ENCODE data around the gene DAP.
"Not testable (repeated sequence)": the region's sequence is repeated elsewhere in the genome, so short reads cannot be mapped to it uniquely, and the experiment has no call there.

Gene DAP

GRCh38 chr5:10653043-10653442 is 108.0 kb downstream of the DAP start:
- peak in 1 of 14 donors; percentile 21 for DNase-seq

GRCh38 chr5:10652606-10653005 is 108.4 kb downstream of the DAP start:
- DNase-seq, result no peak

DNA sequence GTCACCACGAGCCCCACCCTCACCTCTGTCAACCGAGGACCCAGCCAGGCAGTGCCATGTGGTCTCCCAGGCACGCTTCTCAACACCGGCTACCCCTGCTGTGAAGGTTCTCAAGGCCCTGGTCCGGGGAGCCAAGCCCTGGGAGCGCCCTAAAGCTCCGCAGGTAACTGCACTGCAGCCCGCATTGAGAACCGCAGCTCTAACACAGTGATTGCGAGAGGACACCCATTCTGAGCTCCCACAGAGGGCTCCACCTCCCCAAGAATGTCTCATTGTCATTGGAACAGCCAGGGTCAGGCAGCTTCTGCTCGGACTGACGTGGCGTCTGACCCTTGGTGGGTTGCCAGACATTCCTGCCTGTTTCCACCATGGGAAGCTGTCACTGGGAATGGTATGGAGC is 108.9 kb downstream of the DAP start:
- no peak for DNase-seq

DNA sequence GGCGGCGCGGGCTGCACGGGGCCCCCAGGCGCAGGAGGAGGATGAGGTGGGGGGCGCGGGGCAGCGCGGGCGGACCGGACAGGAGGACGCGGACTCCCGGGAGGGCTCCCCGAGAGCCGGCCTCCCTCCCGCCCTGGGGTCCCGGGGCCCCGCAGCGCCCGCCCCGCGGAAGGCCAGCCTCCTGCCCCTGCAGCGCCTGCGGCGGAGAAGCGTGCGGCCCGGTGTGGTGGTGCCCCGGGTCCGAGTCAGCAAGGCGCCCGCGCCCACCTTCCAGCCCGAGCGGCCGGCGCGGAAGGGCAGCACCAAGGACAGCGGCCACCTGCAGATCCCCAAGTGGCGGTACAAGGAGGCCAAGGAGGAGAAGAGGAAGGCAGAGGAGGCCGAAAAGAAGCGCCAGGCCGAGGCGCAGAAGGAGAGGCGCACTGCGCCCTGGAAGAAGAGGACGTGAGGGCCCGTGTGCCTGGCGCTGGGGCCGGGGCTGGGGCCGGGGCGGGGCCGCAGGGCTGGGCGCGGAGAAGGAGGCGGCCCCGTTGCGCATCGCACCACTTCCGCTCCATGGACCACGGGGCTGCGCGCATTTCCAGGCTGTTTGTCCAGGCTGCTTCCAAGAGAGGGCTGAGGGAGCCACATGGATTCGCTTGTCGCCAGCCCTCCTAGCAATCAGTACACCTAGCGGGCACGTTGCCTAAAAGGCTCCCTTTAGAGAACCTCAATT is 111.2 kb downstream of the DAP start:
- DNase-seq, result no peak

DNA sequence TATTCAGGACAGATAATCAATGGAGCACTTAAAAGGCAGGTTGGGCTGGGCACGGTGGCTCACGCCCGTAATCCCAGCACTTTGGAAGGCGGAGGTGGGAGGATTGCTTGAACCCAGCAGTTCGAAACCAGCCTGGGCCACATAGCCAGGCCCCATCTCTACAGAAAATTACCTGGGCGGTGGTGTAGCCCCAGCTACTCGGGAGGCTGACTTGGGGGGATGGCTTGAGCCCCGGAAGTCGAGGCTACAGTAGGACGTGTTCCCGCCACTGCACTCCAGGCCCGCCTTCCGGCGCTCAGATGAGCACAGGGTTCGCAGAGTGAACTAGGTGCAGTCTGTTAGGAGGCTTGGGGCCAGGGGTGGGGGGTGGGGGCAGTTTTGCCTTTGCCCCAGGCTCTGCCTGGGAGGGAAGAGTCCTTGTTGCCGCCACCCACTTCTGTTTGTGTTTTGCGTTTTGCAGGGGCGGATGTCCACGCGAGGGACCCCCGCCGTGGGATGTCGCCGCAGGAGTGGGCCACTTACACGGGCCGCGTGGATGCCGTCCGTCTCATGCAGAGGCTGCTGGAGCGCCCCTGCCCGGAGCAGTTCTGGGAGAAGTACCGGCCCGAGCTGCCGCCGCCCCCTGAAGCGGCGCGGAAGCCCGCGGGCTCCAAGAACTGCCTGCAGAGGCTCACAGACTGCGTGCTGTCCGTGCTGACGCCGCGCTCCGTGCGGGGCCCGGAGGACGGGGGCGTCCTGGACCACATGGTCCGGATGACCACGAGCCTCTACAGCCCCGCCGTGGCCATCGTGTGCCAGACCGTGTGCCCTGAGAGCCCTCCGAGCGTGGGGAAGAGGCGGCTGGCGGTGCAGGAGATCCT is 112.0 kb downstream of the DAP start:
- DNase-seq, result no peak

DNA sequence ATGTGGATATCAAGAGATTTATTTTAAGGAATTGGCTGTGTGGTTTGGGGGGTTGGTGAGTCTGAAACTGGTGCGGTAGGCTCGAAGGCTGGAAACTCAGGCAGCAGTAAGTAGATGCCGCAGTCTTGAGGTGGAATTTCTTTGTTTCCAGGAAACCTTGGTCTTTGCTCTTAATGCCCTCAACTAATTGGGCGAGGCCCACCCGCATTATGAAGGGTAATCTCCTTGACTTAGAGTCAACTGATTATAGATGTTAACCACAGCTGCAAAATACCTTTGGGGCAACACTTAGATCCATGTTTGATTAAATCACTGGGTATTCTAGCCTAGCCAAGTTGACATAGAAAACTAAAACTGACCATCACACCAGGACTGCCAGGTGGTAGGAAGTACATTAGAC is 113.4 kb downstream of the DAP start:
- no peak for DNase-seq

DNA sequence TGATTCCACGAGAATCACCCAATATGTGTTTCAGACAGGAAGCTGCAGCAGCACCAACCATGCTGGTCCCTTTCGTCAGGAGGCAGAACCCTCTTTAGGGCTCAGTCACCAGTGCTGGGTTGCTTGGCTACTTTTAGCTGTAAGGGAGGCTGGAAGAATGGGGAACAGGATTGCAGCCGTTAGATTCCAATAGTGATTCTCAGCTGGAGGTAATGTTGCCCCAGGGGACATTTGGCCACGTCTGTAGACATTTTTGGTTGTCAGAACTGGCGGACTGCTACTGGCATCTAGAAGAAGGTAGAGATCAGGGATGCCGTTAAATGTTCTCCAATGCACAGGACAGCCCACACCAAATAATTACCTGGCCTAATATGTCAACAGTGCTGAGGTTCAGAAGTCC is 115.4 kb downstream of the DAP start:
- no peak for DNase-seq

DNA sequence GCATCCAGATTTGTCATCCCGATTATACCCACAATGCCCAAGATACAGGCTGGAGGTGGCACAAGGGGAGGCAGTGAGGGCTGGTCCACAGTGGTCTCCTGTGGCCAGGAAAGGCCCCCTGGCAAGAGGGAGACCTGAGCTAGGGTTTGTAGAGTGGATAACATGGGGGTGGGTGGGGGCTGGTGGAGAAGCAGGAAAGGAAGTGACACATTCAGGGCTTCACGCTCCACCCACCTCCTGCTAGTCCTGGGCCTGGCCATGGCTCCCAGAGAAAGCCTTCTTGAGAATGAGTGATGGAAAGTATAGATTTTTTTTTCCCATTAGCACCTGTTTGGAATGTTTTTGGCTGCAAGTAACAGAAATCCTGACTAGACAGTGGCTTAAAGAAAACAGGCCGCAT is 115.9 kb downstream of the DAP start:
- DNase-seq, result no peak

DNA sequence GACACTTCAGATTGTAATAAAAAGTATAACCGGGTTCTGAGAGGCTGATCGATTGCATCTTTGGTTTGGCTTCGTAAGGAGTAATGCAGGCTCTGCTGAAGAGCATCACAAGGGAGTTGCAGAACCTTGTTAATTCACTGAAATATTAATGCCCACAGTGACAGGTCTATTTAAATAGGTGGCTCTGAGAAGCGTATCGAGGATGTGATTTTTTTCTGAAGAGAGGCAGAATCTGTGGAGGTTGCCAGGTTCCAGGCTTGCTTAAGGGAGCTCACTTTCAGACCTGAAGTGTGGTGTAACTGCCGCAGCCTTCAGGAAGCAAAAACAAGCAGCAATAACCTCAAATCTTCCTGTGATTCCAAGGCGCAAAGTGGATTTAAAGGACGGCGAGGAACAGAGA is 116.8 kb downstream of the DAP start:
- DNase-seq, result no peak

GRCh38 chr5:10642367-10642766 is 118.7 kb downstream of the DAP start:
- no peak for DNase-seq

DNA sequence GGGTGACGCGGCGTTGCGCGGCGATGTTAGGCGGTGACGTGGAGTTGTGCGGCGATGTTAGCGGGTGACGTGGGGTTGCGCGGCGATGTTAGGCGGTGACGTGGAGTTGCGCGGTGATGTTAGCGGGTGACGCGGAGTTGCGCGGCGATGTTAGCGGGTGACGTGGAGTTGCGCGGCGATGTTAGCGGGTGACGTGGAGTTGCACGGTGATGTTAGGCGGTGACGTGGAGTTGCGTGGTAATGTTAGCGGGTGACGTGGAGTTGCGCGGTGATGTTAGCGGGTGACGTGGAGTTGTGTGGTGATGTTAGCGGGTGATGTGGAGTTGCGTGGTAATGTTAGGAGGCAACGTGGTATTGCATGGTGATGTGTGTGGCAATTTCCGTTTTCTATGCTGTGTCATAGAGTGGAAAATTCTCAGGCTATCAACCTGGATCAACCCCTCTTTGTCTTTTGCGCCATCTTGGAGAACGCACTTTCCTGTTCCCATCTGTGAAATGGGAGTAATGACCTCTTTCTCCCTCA is 121.1 kb downstream of the DAP start:
- no peak for DNase-seq

GRCh38 chr5:10638723-10639122 is 122.3 kb downstream of the DAP start:
- DNase-seq, result not testable (repeated sequence)

DNA sequence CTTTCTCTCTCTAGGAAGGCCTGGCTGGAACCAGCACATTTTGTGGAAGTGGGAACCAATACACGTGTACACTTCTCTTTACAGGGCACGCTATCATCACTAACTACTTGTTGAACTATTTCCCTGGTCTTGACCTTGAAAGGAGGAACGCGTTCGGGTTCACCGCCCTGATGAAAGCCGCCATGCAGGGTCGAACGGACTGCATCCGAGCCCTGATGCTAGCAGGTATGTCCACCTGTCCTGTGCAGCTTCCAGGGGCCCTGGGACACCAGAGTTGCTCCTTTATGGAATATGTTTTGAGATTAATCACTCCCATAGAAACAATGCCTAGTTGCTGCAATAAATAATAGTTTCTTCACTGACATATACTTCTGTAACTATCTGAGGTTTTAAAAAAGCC is 123.1 kb downstream of the DAP start:
- DNase-seq, result no peak

DNA sequence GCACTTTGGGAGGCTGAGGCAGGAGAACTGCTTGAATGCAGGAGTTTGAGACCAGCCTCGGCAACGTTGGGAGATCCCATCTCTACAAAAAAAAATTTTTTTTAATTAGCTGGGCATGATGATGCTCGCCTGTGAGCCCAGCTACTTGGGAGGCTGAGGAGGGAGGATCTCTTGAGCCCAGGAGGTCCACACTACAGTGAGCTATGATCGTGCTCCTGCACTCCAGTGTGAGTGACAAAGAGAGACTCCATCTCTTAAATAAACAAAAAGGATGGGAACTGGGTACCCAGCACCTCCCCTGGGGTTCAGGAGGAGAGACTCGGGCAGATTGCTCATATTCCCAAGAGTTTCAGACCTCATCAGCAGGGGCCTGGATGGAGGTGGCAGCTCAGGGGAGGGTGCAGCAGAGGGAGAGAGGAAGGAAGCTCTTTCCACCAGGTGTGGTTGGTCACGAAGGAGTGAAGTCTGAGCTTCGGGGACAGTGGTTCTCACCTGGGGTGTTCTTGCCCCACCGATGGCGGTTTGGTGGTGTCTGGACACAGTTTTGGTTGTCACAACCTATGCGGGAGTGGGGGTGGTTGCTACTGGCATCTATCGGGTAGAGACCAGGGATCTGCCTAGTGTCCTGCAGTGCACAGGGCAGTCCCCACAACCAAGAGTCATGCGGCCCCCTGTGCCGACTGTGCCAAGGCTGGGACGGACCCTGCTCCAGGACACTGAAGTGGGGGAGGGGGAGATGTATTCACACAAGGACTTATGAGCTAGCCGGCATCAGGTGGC is 124.5 kb downstream of the DAP start:
- DNase-seq, result no peak

- DNase-seq, result no peak
Observed at GRCh38 chr5:10635867-10636350, 125.1 kb downstream of the DAP start.

DNA sequence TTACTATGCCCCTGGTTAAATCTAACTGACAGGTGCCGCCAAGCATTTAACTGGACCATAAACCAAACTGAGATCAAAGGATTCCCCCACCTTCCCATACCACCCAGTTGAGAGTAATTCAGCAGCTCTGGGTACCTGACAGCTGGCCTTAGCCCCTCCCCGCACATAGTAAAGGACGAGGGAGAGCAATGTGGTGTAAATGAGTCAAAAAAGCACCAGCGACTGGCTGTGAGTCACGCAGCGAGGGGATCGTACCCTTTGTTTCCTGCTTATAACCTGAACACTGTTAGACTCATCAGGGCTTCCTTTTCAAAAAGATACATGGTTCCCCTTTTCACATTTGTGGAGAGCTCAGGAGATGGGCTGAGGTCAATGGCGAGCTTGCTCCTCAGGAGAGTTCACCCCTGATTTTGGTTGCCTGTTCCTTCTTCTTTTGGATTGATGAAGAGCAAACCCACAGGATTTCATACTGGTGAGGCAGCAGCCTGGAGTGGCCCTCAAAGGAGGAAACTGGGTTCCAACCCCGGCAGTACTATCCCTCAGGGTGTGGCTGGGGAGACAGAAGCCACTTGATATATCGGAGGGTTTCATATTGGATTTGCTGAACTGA is 125.7 kb downstream of the DAP start:
- no peak for DNase-seq

- no peak for DNase-seq
Observed at GRCh38 chr5:10634562-10634961, 126.5 kb downstream of the DAP start.

DNA sequence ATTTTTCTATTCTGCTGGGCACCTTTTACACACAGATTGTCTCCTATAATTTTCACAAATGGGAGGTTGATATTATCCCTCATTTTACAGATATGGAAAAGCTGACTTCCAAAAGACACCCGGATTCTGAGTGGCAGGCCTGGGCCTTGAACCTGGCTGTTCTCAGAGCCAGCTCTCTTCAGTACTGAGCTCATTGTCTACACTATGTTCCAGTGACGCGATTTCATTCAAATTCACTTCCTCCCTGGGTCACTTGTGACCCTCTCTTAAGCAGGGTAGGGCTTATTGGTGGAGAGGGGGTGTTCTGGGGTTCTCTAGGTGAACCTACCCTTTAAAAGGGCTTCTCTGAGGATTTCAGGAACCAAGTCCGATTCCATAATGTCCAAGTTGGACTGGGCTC is 127.0 kb downstream of the DAP start:
- DNase-seq, result no peak

DNA sequence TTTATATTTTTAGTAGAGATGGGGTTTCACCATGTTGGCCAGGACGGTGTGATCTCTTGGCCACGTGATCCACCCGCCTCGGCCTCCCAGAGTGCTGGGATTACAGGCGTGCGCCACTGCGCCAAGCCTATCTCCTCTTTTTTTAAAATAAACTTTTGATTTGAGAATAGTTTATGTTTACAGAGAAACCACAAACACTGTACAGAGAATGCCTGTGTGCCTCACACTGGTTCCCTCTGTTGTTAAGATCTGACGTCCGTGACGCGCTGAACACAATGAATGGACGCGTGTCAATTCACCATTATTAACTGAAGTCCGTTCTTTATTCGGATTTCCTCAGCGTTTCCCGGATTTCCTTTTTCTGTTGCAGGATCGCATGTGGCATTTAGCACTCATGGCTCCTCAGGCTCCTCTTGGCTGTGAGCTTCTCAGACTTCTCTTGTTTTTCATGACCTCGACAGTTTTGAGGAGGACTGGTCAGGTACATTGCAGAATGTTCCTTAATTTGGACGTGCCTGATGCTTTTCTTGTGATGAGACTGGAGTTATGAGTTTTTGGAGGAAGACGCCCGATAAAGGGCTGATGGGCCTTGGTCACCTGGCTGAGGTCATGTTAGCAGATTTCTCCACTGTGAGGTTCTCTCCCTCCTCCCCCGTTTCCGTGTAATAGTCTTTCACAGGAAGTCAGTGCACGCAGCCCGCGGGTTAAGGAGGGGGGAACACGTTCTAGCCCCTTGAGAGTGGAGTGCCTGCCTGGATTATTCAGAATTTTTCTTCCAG is 127.6 kb downstream of the DAP start:
- no peak for DNase-seq

DNA sequence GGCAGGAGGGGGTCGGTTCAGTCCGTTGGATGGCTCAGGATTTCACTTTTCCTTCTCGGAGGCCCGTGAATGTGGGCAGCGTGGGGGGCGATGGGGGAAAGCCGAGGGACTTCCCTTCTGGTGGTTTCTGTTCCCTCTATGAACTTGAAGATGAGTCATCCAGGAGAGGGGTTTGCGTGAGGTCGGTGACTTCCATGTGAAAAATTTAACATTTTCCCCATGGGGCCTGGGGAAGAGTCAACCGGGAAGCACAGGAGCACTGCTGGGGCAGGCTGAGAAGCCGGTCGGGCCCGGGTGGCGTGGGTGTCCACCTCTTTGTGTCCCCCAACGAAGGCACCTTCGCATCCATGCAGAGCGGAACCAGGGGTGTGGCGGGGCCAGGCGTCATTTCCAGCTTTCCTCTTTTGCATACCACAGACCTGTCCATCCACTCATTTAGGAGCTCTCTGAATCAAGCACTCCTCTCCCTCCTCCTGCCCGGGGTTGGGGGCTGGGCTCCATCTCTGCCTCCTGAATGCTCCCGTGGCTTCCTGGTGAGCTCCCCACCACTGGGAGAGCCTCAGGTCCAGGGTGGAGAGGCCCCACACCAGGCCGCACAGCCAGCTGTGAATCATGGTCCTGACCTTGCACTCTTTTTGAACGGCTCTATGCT is 128.8 kb downstream of the DAP start:
- DNase-seq, result peak in 4 of 14 donors; percentile 10 to 51 (median 19)

Data from C1 segment of cervical spinal cord (tissue), 14 donors.